H1 (cell line): ENCODE results near the gene CADM2. TPM values are rescaled to one million over a fixed set of nuclear protein-coding genes. Genes with fewer than 3 reads are reported as not detected.

Source experiments
- CTCF ChIA-PET: fragments of 300-600 bp; sonication (Branson Sonifier 250); formaldehyde crosslinking; loops from one replicate; lab custom pipeline; 2021; ENCODE audit not compliant: partially characterized antibody; lab: Charles Lee
- POLR2A ChIA-PET: fragments of 300-600 bp; sonication (Branson Sonifier 250); formaldehyde crosslinking; loops from one replicate; lab custom pipeline; 2021; ENCODE audit warnings: inconsistent platforms; ENCODE audit not compliant: partially characterized antibody; lab: Charles Lee
- DNase-seq, 2 experiments: peaks; one replicate each; pipeline versions ENCODE4 v3.0.0 to v3.0.0-alpha.2; 2010 to 2022; ENCODE audit warnings: low spot score in 2 of 2, low read depth in 1 of 2, mixed read lengths in 1 of 2
- FAIRE-seq: peaks from 2 replicates; lab custom pipeline; 2011; peaks lifted over from hg19 to GRCh38; lab: Jason Lieb, UNC
- H2AFZ ChIP-seq: 2 replicates; pipeline ENCODE4 v1.8.1; 2012; ENCODE audit warnings: low read length, inconsistent platforms
- H2AK5ac ChIP-seq: 2 replicates; pipeline ENCODE4 v1.6.1; 2013; ENCODE audit warnings: low read depth, low read length
- H2BK120ac ChIP-seq: replicated peaks from 2 replicates; pipeline ENCODE3; 2013; ENCODE audit warnings: low read depth, low read length, inconsistent platforms
- H2BK12ac ChIP-seq: 2 replicates; pipeline ENCODE4 v1.6.1; 2013; ENCODE audit warnings: low read depth, low read length
- H2BK15ac ChIP-seq: 2 replicates; pipeline ENCODE4 v1.6.1; 2013; ENCODE audit warnings: low read length
- H2BK20ac ChIP-seq: 2 replicates; pipeline ENCODE4 v1.6.1; 2013; ENCODE audit warnings: low read length
- H2BK5ac ChIP-seq: 2 replicates; pipeline ENCODE4 v1.6.1; 2013; ENCODE audit warnings: low read depth, low read length
- H3K14ac ChIP-seq: 2 replicates; pipeline ENCODE4 v1.6.1; 2013; ENCODE audit warnings: inconsistent platforms; ENCODE audit not compliant: insufficient read length
- H3K18ac ChIP-seq: 2 replicates; pipeline ENCODE4 v1.6.1; 2013; ENCODE audit warnings: low read length; ENCODE audit errors: extremely low read depth
- H3K23ac ChIP-seq: 2 replicates; pipeline ENCODE4 v1.6.1; 2013; ENCODE audit warnings: inconsistent platforms; ENCODE audit not compliant: insufficient read length
- H3K23me2 ChIP-seq: 2 replicates; pipeline ENCODE4 v1.6.1; 2013; ENCODE audit warnings: low read depth, low read length
- H3K27ac ChIP-seq: 2 replicates; pipeline ENCODE4 v1.6.1; 2011; ENCODE audit warnings: low read depth, low read length, inconsistent platforms
- H3K27me3 ChIP-seq, 4 experiments: replicated peaks in 1 of 4; 1 replicate in 1 of 4; 2 replicates in 3 of 4; pipeline versions ENCODE4 v1.6.1 to v1.8.1; 2011 to 2013; ENCODE audit warnings: low read length in 3 of 4, mild to moderate bottlenecking in 3 of 4, inconsistent platforms in 2 of 4, mixed read lengths in 2 of 4, moderate library complexity in 1 of 4; ENCODE audit not compliant: control insufficient read depth in 3 of 4, insufficient read depth in 3 of 4; ENCODE audit errors: extremely low read depth in 1 of 4
- H3K36me3 ChIP-seq, 4 experiments: 2 replicates each; pipeline versions ENCODE4 v1.6.1 to v1.8.1; 2011 to 2013; ENCODE audit warnings: mild to moderate bottlenecking in 4 of 4, low read length in 3 of 4, moderate library complexity in 2 of 4, control low read depth in 1 of 4, inconsistent platforms in 1 of 4; ENCODE audit not compliant: insufficient read depth in 4 of 4, control insufficient read depth in 2 of 4
- H3K4ac ChIP-seq: replicated peaks from 2 replicates; pipeline ENCODE3; 2013; ENCODE audit warnings: low read length, low read depth, mixed read lengths, inconsistent platforms; ENCODE audit not compliant: insufficient read length
- H3K4me1 ChIP-seq, 4 experiments: replicated peaks in 1 of 4; 1 replicate in 1 of 4; 2 replicates in 3 of 4; pipeline versions ENCODE4 v1.6.1 to v1.8.1; 2011 to 2013; ENCODE audit warnings: low read length in 3 of 4, inconsistent platforms in 2 of 4, mixed read lengths in 1 of 4; ENCODE audit not compliant: insufficient read depth in 4 of 4, control insufficient read depth in 3 of 4
- H3K4me2 ChIP-seq, 2 experiments: 2 replicates each; pipeline versions ENCODE4 v1.6.1 to v1.8.1; 2011 to 2013; ENCODE audit warnings: low read depth in 2 of 2, low read length in 2 of 2, control low read depth in 1 of 2, inconsistent platforms in 1 of 2, mild to moderate bottlenecking in 1 of 2; ENCODE audit not compliant: insufficient read depth in 1 of 2
- H3K4me3 ChIP-seq, 4 experiments: fragments of 200-600, 300-600 bp in 1 of 4; sonication (generic), shearing (Covaris generic), sonication (Bioruptor Twin) in 1 of 4; 2 replicates each; pipeline versions ENCODE4 v1.5.1 to v1.8.1; 2011 to 2016; ENCODE audit warnings: low read length in 4 of 4, low read depth in 3 of 4, control low read depth in 2 of 4, inconsistent platforms in 2 of 4, mild to moderate bottlenecking in 2 of 4, mixed read lengths in 1 of 4, moderate library complexity in 1 of 4; ENCODE audit not compliant: insufficient read depth in 2 of 4; ENCODE audit errors: extremely low read depth in 1 of 4
- H3K56ac ChIP-seq: replicated peaks from 2 replicates; pipeline ENCODE3; 2013; ENCODE audit warnings: low read depth, mild to moderate bottlenecking, mixed read lengths, low read length, inconsistent platforms; ENCODE audit not compliant: insufficient read length
- H3K79me1 ChIP-seq: 2 replicates; pipeline ENCODE4 v1.6.1; 2013; ENCODE audit warnings: low read depth, low read length, control low read depth
- H3K79me2 ChIP-seq, 2 experiments: 2 replicates each; pipeline versions ENCODE4 v1.6.1 to v1.8.1; 2012 to 2013; ENCODE audit warnings: low read length in 2 of 2, mild to moderate bottlenecking in 2 of 2, inconsistent platforms in 1 of 2; ENCODE audit not compliant: insufficient read depth in 2 of 2, control insufficient read depth in 1 of 2
- H3K9ac ChIP-seq, 4 experiments: replicated peaks in 1 of 4; 1 replicate in 1 of 4; 2 replicates in 3 of 4; pipeline versions ENCODE4 v1.6.1 to v1.8.1; 2011 to 2013; ENCODE audit warnings: low read depth in 3 of 4, low read length in 3 of 4, control low read depth in 2 of 4, mild to moderate bottlenecking in 2 of 4, moderate library complexity in 2 of 4, inconsistent platforms in 1 of 4; ENCODE audit errors: extremely low read depth in 1 of 4
- H3K9me3 ChIP-seq, 2 experiments: 2 replicates each; pipeline versions ENCODE4 v1.6.1 to v1.8.1; 2012 to 2013; ENCODE audit warnings: mild to moderate bottlenecking in 2 of 2, moderate library complexity in 2 of 2, control low read depth in 1 of 2, inconsistent platforms in 1 of 2, low read depth in 1 of 2, low read length in 1 of 2, mixed read lengths in 1 of 2; ENCODE audit not compliant: insufficient read depth in 2 of 2
- H4K20me1 ChIP-seq, 2 experiments: replicated peaks in 1 of 2; 2 replicates each; pipeline versions ENCODE3 to v1.8.1; 2011 to 2013; ENCODE audit warnings: inconsistent platforms in 2 of 2, low read length in 2 of 2, mild to moderate bottlenecking in 1 of 2; ENCODE audit not compliant: insufficient read depth in 2 of 2, control insufficient read depth in 1 of 2
- H4K5ac ChIP-seq: 2 replicates; pipeline ENCODE4 v1.6.1; 2013; ENCODE audit warnings: low read length, low read depth, mixed read lengths, inconsistent platforms; ENCODE audit not compliant: insufficient read length
- H4K8ac ChIP-seq: 2 replicates; pipeline ENCODE4 v1.8.0; 2013; ENCODE audit warnings: mild to moderate bottlenecking, moderate library complexity, low read length, inconsistent platforms; ENCODE audit not compliant: insufficient read depth; ENCODE audit errors: extremely low read depth
- H4K91ac ChIP-seq: replicated peaks from 2 replicates; pipeline ENCODE3; 2013; ENCODE audit warnings: low read length, mixed read lengths, inconsistent platforms; ENCODE audit not compliant: insufficient read length
- POLR2AphosphoS5 ChIP-seq: IDR thresholded peaks from 2 replicates; pipeline ENCODE4 v1.6.1; 2011; ENCODE audit warnings: low read depth, low read length
- SIN3A ChIP-seq, 2 experiments: IDR thresholded peaks in 1 of 2; conservative IDR thresholded peaks in 1 of 2; 2 replicates each; pipeline ENCODE4 v1.6.1; 2011 to 2012; ENCODE audit warnings: low read length in 2 of 2, improper control_type of control experiment in 1 of 2, low read depth in 1 of 2, mild to moderate bottlenecking in 1 of 2
- WGBS, 2 experiments: shearing (Covaris generic) in 1 of 2; methylation state at CpG; one replicate each; pipeline versions ENCODE4 v1.1.6 to v1.1.7; 2013 to 2015; ENCODE audit warnings: low lambda C conversion rate in 2 of 2, mixed read lengths in 2 of 2, inconsistent platforms in 1 of 2, low coverage in 1 of 2, missing lambda C conversion rate in 1 of 2; ENCODE audit not compliant: insufficient replicate concordance in 2 of 2, insufficient coverage in 1 of 2, insufficient read length in 1 of 2; ENCODE audit errors: extremely low coverage in 1 of 2, missing lambda C conversion rate in 1 of 2; 5-methylcytosine and 5-hydroxymethylcytosine counted together
- polyA plus RNA-seq, 7 experiments: library from polyadenylated mRNA; depleted of rRNA in 3 of 7; stranded (reverse) in 5 of 7; unstranded in 2 of 7; fragments of >200 nt in 5 of 7; fragments of 200-250 nt in 2 of 7; gene quantifications; 1 replicate in 5 of 7; 2 replicates in 1 of 7; 4 replicates in 1 of 7; pipeline versions ENCODE4 v1.2.1 to v1.2.3, GENCODE V29; 2011 to 2013; ENCODE audit warnings: missing spikeins in 2 of 7, mixed read lengths in 2 of 7
- total RNA-seq: library from RNA; stranded (reverse); fragmentation: NEBNext Ultra II Directional; extraction: Animal tissue kit (Norgen Biotek cat#: 25700); gene quantifications from 2 replicates; pipeline ENCODE4 v1.2.1, GENCODE V29; 2021

The CADM2 gene
- total and polyA plus RNA-seq, 2 of the 8 experiments (the other 6 are each of a cell fraction or from before 2014, with no cell fraction given): 14.9 to 20.9 TPM

DNA sequence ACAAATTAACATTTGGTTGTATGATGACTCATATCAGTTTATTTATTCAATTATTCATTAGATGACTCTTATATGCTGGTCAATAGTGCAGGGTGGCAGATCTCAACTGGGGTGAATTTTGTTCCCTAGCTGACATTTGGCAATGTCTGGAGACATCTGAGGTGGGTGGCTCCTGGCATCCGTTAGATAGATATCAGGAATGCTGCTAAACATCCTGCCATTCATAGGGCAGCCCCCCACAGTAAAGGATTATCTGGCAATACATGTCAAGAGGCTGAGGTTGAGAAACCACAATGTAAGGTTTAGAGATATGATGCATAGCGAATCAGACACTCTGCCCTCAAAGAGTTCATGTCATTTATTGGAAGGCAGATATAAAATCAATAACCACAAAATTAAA is 719.9 kb downstream of the CADM2 start:
- Histone ChIP-seq H4K8ac (no peak overlapping the region), H3K4me1 (no peaks in the 10 kb centered on the region), H2BK12ac (no peak overlapping the region), H4K5ac (no peak overlapping the region), H2BK20ac (no peak overlapping the region), H2BK15ac (no peak overlapping the region), H3K36me3 (no peaks in the 10 kb centered on the region), H3K4ac (no peak overlapping the region), H3K4me2 (no peak overlapping the region), H3K9me3 (no peaks in the 10 kb centered on the region)
- CTCF ChIA-PET: no interaction called here
- WGBS, 2 experiments: 91% methylated on average over 2 of the region's 2 CpGs; no CpG with 5 or more reads in 1 of the 2 experiments
- TF ChIP-seq POLR2AphosphoS5 (no peak), SIN3A (conservative IDR thresholded peaks at IDR 0.05 in 1 of 2, IDR thresholded peaks at IDR 0.05 in 1 of 2; ENCODE audit: low read depth in 1 of 2, low read length in 2 of 2) (no peak)
- TF ChIP-seq, all 59 proteins: peak for 0
- Histone ChIP-seq H3K56ac (no peak overlapping the region), H3K9ac (no peak overlapping the region), H3K4me3 (no peak overlapping the region), H2AFZ (no peak overlapping the region), H3K79me2 (no peaks in the 10 kb centered on the region), H3K14ac (no peak overlapping the region), H3K23me2 (no peaks in the 10 kb centered on the region), H4K91ac (no peak overlapping the region), H2BK5ac (no peak overlapping the region), H2AK5ac (no peak overlapping the region), H3K79me1 (no peaks in the 10 kb centered on the region), H2BK120ac (no peak overlapping the region), H3K18ac (no peak overlapping the region), H3K23ac (no peak overlapping the region), H3K27me3 (no peaks in the 10 kb centered on the region), H4K20me1 (no peaks in the 10 kb centered on the region), H3K27ac (no peak overlapping the region)
- DNase-seq: no peak
- POLR2A ChIA-PET: no interaction called here
- FAIRE-seq: no peak
